PC-9 (cell line): ENCODE data around the gene TET2. TPM values are rescaled to one million over a fixed set of nuclear protein-coding genes. Genes with fewer than 3 reads are reported as not detected.

ENCODE experiments used
- BruUV-seq: library from RNA; stranded (reverse); fragments of 400-500 nt; replicated peaks from 2 replicates; lab custom pipeline; 2021; lab: Mats Ljungman, UMichigan
- CTCF ChIA-PET: fragments of 300-600 bp; sonication (Branson Sonifier 250); formaldehyde crosslinking; loops from one replicate; lab custom pipeline; 2022; ENCODE audit warnings: antibody characterized with exemption; lab: Charles Lee
- POLR2A ChIA-PET: fragments of 300-600 bp; sonication (Branson Sonifier 250); formaldehyde crosslinking; loops from one replicate; lab custom pipeline; 2022; ENCODE audit warnings: antibody characterized with exemption; ENCODE audit not compliant: unreplicated experiment; lab: Charles Lee
- DNase-seq, 2 experiments: peaks; one replicate each; pipeline versions ENCODE4 v3.0.0 to v3.0.0-alpha.2; 2015 to 2022; ENCODE audit warnings: mixed read lengths in 1 of 2
- H2AFZ ChIP-seq: fragments of 200-600 bp; sonication (generic); 2 replicates; pipeline ENCODE4 v1.8.1; 2017; ENCODE audit warnings: antibody characterized with exemption
- H3F3A ChIP-seq: fragments of 200-600 bp; sonication (generic); 2 replicates; pipeline ENCODE4 v1.8.1; 2017; ENCODE audit warnings: antibody characterized with exemption, mild to moderate bottlenecking, low read depth; ENCODE audit not compliant: insufficient read depth
- H3K27ac ChIP-seq: fragments of 200-600 bp; sonication (generic); 2 replicates; pipeline ENCODE4 v1.6.1; 2016; ENCODE audit warnings: mixed run types
- H3K27me3 ChIP-seq: fragments of 200-600 bp; sonication (generic); 2 replicates; pipeline ENCODE4 v1.6.1; 2016; ENCODE audit warnings: low read depth, mixed run types; ENCODE audit not compliant: insufficient read depth
- H3K36me3 ChIP-seq: fragments of 200-600 bp; sonication (generic); 2 replicates; pipeline ENCODE4 v1.6.1; 2016; ENCODE audit warnings: low read depth, mixed run types
- H3K4me1 ChIP-seq: fragments of 200-600 bp; sonication (generic); replicated peaks from 2 replicates; pipeline ENCODE4 v1.6.1; 2016; ENCODE audit warnings: mixed run types; ENCODE audit not compliant: insufficient read depth
- H3K4me2 ChIP-seq: fragments of 200-600 bp; sonication (generic); 2 replicates; pipeline ENCODE4 v1.6.1; 2017; ENCODE audit warnings: mixed run types
- H3K4me3 ChIP-seq: fragments of 200-600 bp; sonication (generic); 2 replicates; pipeline ENCODE4 v1.6.1; 2016; ENCODE audit warnings: mixed run types
- H3K79me2 ChIP-seq: fragments of 200-600 bp; sonication (generic); 2 replicates; pipeline ENCODE4 v1.6.1; 2017; ENCODE audit warnings: low read depth, mixed run types
- H3K9me2 ChIP-seq: fragments of 200-600 bp; sonication (generic); 2 replicates; pipeline ENCODE4 v1.8.1; 2017; ENCODE audit warnings: mild to moderate bottlenecking; ENCODE audit not compliant: insufficient read depth
- H3K9me3 ChIP-seq: fragments of 200-600 bp; sonication (generic); 2 replicates; pipeline ENCODE4 v1.8.1; 2016; ENCODE audit warnings: low read depth; ENCODE audit not compliant: insufficient read depth
- H4K20me1 ChIP-seq: fragments of 200-600 bp; sonication (generic); 2 replicates; pipeline ENCODE4 v1.8.1; 2017; ENCODE audit not compliant: insufficient read depth
- EZH2 ChIP-seq: fragments of 200-600 bp; sonication (generic); IDR thresholded peaks from 2 replicates; pipeline ENCODE4 v1.8.0; 2017; ENCODE audit warnings: antibody characterized with exemption, low read depth
- intact Hi-C: fragments of 100-400 bp; cut with micrococcal nuclease; formaldehyde crosslinking; loops from one replicate; pipeline ENCODE4 v1.10.0; 2022; ENCODE audit not compliant: unreplicated experiment
- total RNA-seq: library from RNA; stranded (reverse); gene quantifications from 2 replicates; pipeline ENCODE4 v1.2.3, GENCODE V29; 2021
- TF ChIP-seq, protein P1 (sequence below): fragments of 200-600 bp; sonication (generic); conservative IDR thresholded peaks from 2 replicates; pipeline ENCODE4 v1.6.1; 2017; ENCODE audit warnings: mixed run types, antibody characterized with exemption, mild to moderate bottlenecking, moderate library complexity

The TET2 gene
- total RNA-seq, 1 experiment from 2014 or later: 6.6 TPM

DNA sequence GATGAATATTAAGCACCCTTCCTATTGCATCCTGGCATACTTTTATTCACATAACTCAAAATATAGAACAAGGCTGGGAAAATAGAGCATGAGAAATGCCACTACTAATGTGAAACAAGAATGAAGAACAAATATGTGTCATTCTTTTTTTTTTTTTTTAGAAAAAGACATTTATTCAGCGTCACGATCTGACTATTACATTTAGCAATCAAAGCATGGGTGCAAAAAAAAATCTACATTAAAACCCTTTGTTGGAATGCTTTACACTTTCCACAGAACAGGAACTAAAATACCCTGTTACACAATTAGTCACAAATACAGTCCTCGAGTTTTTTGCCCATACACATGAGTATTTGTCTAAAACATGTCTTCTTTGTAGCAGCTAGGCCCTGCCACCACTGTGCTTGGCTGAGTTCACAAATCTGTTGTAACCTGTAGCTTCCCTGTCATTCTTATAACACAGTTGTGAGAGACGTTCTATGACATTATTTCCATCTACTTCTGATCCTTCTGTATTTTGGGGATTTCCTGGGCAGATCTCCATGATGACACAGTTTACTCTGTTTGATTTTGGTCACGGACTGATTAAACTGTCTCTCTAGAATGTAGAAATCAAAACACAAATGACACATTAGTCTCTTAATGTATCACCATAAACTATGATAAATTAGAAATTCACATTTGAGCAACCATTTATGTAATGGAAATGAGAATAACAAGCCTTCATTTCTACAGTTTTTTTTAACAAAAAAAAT, 9.4 kb upstream of the TET2 start:
- H3K9me3 ChIP-seq: no peaks in the 10 kb centered on the region
- no peaks in the 10 kb centered on the region for H3F3A ChIP-seq
- no TSS peak for BruUV-seq
- no peak overlapping the region for H3K27ac ChIP-seq
- H3K9me2 ChIP-seq: no peaks in the 10 kb centered on the region
- ChIA-PET CTCF (no interaction called here), POLR2A (no interaction called here)
- H3K4me2 ChIP-seq: no peak overlapping the region
- no peaks in the 10 kb centered on the region for H3K27me3 ChIP-seq
- intact Hi-C loops: no loop called here
- H4K20me1 ChIP-seq: no peaks in the 10 kb centered on the region
- no peaks in the 10 kb centered on the region for H3K79me2 ChIP-seq
- H3K4me1 ChIP-seq: no peaks in the 10 kb centered on the region
- no peak for DNase-seq
- no peak overlapping the region for H3K4me3 ChIP-seq
- TF ChIP-seq, protein P1, sequence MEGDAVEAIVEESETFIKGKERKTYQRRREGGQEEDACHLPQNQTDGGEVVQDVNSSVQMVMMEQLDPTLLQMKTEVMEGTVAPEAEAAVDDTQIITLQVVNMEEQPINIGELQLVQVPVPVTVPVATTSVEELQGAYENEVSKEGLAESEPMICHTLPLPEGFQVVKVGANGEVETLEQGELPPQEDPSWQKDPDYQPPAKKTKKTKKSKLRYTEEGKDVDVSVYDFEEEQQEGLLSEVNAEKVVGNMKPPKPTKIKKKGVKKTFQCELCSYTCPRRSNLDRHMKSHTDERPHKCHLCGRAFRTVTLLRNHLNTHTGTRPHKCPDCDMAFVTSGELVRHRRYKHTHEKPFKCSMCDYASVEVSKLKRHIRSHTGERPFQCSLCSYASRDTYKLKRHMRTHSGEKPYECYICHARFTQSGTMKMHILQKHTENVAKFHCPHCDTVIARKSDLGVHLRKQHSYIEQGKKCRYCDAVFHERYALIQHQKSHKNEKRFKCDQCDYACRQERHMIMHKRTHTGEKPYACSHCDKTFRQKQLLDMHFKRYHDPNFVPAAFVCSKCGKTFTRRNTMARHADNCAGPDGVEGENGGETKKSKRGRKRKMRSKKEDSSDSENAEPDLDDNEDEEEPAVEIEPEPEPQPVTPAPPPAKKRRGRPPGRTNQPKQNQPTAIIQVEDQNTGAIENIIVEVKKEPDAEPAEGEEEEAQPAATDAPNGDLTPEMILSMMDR: no peak
- no peak for TF ChIP-seq EZH2
- no peak overlapping the region for H2AFZ ChIP-seq
- no peaks in the 10 kb centered on the region for H3K36me3 ChIP-seq

GRCh38 chr4:105139646-105140045, 7.0 kb upstream of the TET2 start:
- Histone ChIP-seq H3K36me3 (no peaks in the 10 kb centered on the region), H3K9me2 (no peaks in the 10 kb centered on the region), H3K4me1 (no peaks in the 10 kb centered on the region), H3K4me3 (no peak overlapping the region), H3K4me2 (no peak overlapping the region), H2AFZ (no peak overlapping the region), H3K79me2 (no peaks in the 10 kb centered on the region), H3F3A (no peaks in the 10 kb centered on the region), H3K27me3 (no peaks in the 10 kb centered on the region), H4K20me1 (no peaks in the 10 kb centered on the region), H3K27ac (no peak overlapping the region), H3K9me3 (no peaks in the 10 kb centered on the region)
- BruUV-seq: no TSS peak
- TF ChIP-seq, protein P1: no peak
- TF ChIP-seq EZH2: no peak
- ChIA-PET CTCF (no interaction called here), POLR2A (no interaction called here)
- DNase-seq: no peak
- intact Hi-C loops: loop anchor here (5.0 kb wide), 1 partner anchor 172 kb away; no protein-coding TSS in a partner anchor

GRCh38 chr4:105140684-105141490, 5.8 kb upstream of the TET2 start:
- POLR2A ChIA-PET: no interaction called here
- H3K9me2 ChIP-seq: no peaks in the 10 kb centered on the region

More at GRCh38 chr4:105140684-105141490, 5.8 kb upstream of the TET2 start:
- no peaks in the 10 kb centered on the region for H4K20me1 ChIP-seq
- no peaks in the 10 kb centered on the region for H3K79me2 ChIP-seq
- DNase-seq: no peak
- H3K27me3 ChIP-seq: no peaks in the 10 kb centered on the region
- no peak overlapping the region for H3K4me3 ChIP-seq
- no peaks in the 10 kb centered on the region for H3F3A ChIP-seq
- H3K36me3 ChIP-seq: no peaks in the 10 kb centered on the region
- H3K9me3 ChIP-seq: no peaks in the 10 kb centered on the region
- H3K27ac ChIP-seq: no peak overlapping the region
- TF ChIP-seq, protein P1: peak; percentile 51; the same call in 1 of the 2 replicates
- no peak for TF ChIP-seq EZH2
- no peak overlapping the region for H3K4me2 ChIP-seq
- CTCF ChIA-PET: no interaction called here
- no peak overlapping the region for H2AFZ ChIP-seq
- H3K4me1 ChIP-seq: no peaks in the 10 kb centered on the region
- BruUV-seq: no TSS peak
- intact Hi-C loops: loop anchor here (5.0 kb wide), 1 partner anchor 174 kb away; no protein-coding TSS in a partner anchor
